Fibroblast of the aortic adventitia (primary cell): ENCODE data around the gene ATE1. TPM values are rescaled to one million over a fixed set of nuclear protein-coding genes. Genes with fewer than 3 reads are reported as not detected.
"Not testable (repeated sequence)": the region's sequence is repeated elsewhere in the genome, so short reads cannot be mapped to it uniquely, and the experiment has no call there.

Experiments used
- DNase-seq: peaks from one replicate; pipeline ENCODE4 v3.0.0-alpha.2; 2010; ENCODE audit warnings: low read depth
- H3K4me3 ChIP-seq: 2 replicates; pipeline ENCODE4 v1.5.1; 2011; ENCODE audit warnings: low read depth, mild to moderate bottlenecking, control low read depth, low read length, moderate library complexity
- total RNA-seq: library from RNA; depleted of rRNA; stranded (reverse); fragments of >200 nt; gene quantifications from 2 replicates; pipeline ENCODE4 v1.2.3, GENCODE V29; 2012; ENCODE audit warnings: low replicate concordance
- TF ChIP-seq, protein P1 (sequence below): IDR thresholded peaks from 2 replicates; pipeline ENCODE4 v1.5.1; 2011; ENCODE audit warnings: mild to moderate bottlenecking, low read length, control low read depth, inconsistent platforms; ENCODE audit not compliant: insufficient read depth

The ATE1 gene
- total RNA-seq, 1 donor: 39.9 TPM

GRCh38 chr10:121709675-121710073, 218.2 kb downstream of the ATE1 start:
- DNase-seq: peak; percentile 58
- TF ChIP-seq, protein P1, sequence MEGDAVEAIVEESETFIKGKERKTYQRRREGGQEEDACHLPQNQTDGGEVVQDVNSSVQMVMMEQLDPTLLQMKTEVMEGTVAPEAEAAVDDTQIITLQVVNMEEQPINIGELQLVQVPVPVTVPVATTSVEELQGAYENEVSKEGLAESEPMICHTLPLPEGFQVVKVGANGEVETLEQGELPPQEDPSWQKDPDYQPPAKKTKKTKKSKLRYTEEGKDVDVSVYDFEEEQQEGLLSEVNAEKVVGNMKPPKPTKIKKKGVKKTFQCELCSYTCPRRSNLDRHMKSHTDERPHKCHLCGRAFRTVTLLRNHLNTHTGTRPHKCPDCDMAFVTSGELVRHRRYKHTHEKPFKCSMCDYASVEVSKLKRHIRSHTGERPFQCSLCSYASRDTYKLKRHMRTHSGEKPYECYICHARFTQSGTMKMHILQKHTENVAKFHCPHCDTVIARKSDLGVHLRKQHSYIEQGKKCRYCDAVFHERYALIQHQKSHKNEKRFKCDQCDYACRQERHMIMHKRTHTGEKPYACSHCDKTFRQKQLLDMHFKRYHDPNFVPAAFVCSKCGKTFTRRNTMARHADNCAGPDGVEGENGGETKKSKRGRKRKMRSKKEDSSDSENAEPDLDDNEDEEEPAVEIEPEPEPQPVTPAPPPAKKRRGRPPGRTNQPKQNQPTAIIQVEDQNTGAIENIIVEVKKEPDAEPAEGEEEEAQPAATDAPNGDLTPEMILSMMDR: peak; percentile 10

GRCh38 chr10:121708728-121709674, 218.8 kb downstream of the ATE1 start:
- DNase-seq: no peak
- H3K4me3 ChIP-seq: no peak overlapping the region
- TF ChIP-seq, protein P1: no peak

More at GRCh38 chr10:121709675-121710073, 218.2 kb downstream of the ATE1 start:
- no peak overlapping the region for H3K4me3 ChIP-seq

- H3K4me3 ChIP-seq: no peak overlapping the region
- TF ChIP-seq, protein P1: no peak
- no peak for DNase-seq
Observed at GRCh38 chr10:121702351-121703320, 225.2 kb downstream of the ATE1 start.

- H3K4me3 ChIP-seq: no peak overlapping the region
- TF ChIP-seq, protein P1: no peak
- no peak for DNase-seq
Observed at GRCh38 chr10:121700416-121700815, 227.4 kb downstream of the ATE1 start.

GRCh38 chr10:121699703-121700102, 228.1 kb downstream of the ATE1 start:
- DNase-seq, H3K4me3 ChIP-seq: not testable (repeated sequence)

DNA sequence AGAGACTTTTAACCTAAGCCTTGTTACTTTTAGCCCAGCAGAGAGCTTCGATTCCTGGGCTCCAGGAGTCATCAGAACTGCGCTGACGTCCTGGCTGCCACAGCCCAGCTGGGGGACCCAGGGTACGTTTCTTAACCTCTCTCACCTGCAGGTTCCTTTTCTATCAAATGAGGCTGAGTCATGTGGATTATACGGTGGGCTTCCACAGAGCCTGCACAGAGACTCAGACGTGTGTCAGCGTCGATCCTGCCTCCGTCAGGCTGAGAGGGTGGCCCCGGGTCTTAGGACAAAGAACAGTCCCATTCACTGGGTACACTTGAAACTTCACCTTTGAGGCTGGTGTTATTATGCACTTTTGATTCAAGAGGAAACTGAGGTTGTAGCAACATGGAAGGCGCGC, 228.9 kb downstream of the ATE1 start:
- H3K4me3 ChIP-seq: no peak overlapping the region
- TF ChIP-seq, protein P1: no peak
- no peak for DNase-seq

GRCh38 chr10:121698336-121698735, 229.5 kb downstream of the ATE1 start:
- no peak for DNase-seq

More at GRCh38 chr10:121698336-121698735, 229.5 kb downstream of the ATE1 start:
- TF ChIP-seq, protein P1: no peak
- H3K4me3 ChIP-seq: no peak overlapping the region
